Aorta (tissue), 5 donors: ENCODE measurements around the gene LARP4. TPM values are rescaled to one million over a fixed set of nuclear protein-coding genes. Genes with fewer than 3 reads are reported as not detected.
"Not testable (repeated sequence)": the region's sequence is repeated elsewhere in the genome, so short reads cannot be mapped to it uniquely, and the experiment has no call there.

Source experiments
- ATAC-seq: fragments of 200-7000 bp; cut with Tn5 transposase; one replicate; pipeline ENCODE4 v1.9.1; 2022; ENCODE audit warnings: moderate library complexity; ENCODE audit not compliant: low FRiP score
- DNase-seq, 2 donors: peaks; one replicate each; pipeline ENCODE4 v3.0.0-alpha.2; 2020
- H3K27ac ChIP-seq, 2 donors: one replicate each; pipeline ENCODE4 v1.5.1; 2013; ENCODE audit warnings: low read length in 2 of 2, mild to moderate bottlenecking in 2 of 2, moderate library complexity in 2 of 2, control low read depth in 1 of 2, inconsistent platforms in 1 of 2, low read depth in 1 of 2
- H3K27me3 ChIP-seq, 2 donors: one replicate each; pipeline ENCODE4 v1.6.1; 2013; ENCODE audit warnings: control low read depth in 1 of 2, low read length in 1 of 2, mild to moderate bottlenecking in 1 of 2, moderate library complexity in 1 of 2; ENCODE audit not compliant: insufficient read depth in 2 of 2, control insufficient read depth in 1 of 2
- H3K36me3 ChIP-seq, 2 donors: one replicate each; pipeline ENCODE4 v1.6.1; 2013; ENCODE audit warnings: control low read depth in 1 of 2, low read length in 1 of 2, mild to moderate bottlenecking in 1 of 2; ENCODE audit not compliant: insufficient read depth in 2 of 2, control insufficient read depth in 1 of 2
- H3K4me1 ChIP-seq, 2 donors: one replicate each; pipeline ENCODE4 v1.6.1; 2013; ENCODE audit warnings: low read length in 2 of 2, control low read depth in 1 of 2, mild to moderate bottlenecking in 1 of 2, moderate library complexity in 1 of 2; ENCODE audit not compliant: insufficient read depth in 2 of 2, control insufficient read depth in 1 of 2
- H3K4me3 ChIP-seq, 2 donors: one replicate each; pipeline ENCODE4 v1.5.1; 2013; ENCODE audit warnings: low read length in 2 of 2, control low read depth in 1 of 2, mild to moderate bottlenecking in 1 of 2
- H3K9me3 ChIP-seq: one replicate; pipeline ENCODE4 v1.6.1; 2013; ENCODE audit warnings: mild to moderate bottlenecking, low read length; ENCODE audit not compliant: control insufficient read depth
- WGBS, 2 donors: extraction: QIAGEN DNeasy Blood & Tissue Kit; methylation state at CpG; one replicate each; pipeline ENCODE4 v1.1.7; 2013; 5-methylcytosine and 5-hydroxymethylcytosine counted together
- intact Hi-C, 2 donors: fragments of 100-400 bp; cut with DNase I; formaldehyde crosslinking; loops; one replicate each; pipeline versions ENCODE4 v1.14.2 to v1.15.0; 2022
- polyA plus RNA-seq, 2 donors: library from polyadenylated mRNA; stranded (reverse); fragments of 200-250 nt; gene quantifications; one replicate each; pipeline ENCODE4 v1.2.3, GENCODE V29; 2013
- total RNA-seq, 2 donors: library from RNA; stranded (reverse); fragmentation: NEBNext Ultra II Directional; extraction: Animal tissue kit (Norgen Biotek cat#: 25700); gene quantifications; one replicate each; pipeline ENCODE4 v1.2.1, GENCODE V29; 2021
- donor health status: healthy with polysubstance abuse.
- donor health status: Bipolar disorder and iron deficiency.
- donor health status: DM: no; HTN: no; CAD: no.
- donor health status: DM: no; HTN: no; CAD: no.
- donor health status: DM: yes; HTN: yes; CAD: no.

LARP4 gene
- total and polyA plus RNA-seq, 4 donors, result 9.3 to 57.8 (median 34.8) TPM

DNA sequence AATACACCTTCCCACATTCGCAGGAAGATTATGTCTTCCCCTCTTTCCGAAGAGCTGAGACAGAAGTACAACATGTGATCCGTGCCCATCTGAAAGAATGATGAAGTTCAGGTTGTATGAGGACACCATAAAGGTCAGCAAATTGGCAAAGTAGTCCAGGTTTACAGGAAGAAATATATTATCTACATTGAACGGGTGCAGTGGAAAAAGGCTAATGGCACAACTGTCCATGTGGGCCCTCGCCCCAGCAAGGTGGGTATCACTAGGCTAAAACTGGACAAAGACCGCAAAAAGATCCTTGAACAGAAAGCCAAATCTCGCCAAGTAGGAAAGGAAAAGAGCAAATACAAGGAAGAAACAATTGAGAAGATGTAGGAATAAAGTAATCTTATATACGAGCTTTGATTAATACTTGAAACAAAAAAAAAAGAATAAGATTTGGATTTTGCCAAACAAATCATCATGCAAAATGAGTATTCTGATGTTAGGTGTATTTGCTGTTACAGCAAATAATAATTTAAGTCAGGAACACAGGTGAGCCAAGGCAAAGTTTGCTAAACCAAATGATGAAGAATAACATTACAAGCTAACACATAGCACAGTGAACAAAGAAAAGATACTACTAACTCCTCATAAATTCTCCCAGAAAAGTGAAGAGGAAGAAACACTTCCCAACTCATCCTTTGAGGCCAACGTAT, 34.8 kb upstream of the LARP4 start:
- Histone ChIP-seq H3K27me3 (no peaks in the 10 kb centered on the region), H3K4me3 (no peak overlapping the region), H3K36me3 (no peaks in the 10 kb centered on the region), H3K27ac (no peak overlapping the region), H3K4me1 (no peaks in the 10 kb centered on the region), H3K9me3 (no peaks in the 10 kb centered on the region)
- ATAC-seq (no peak), DNase-seq (no peak)
- 87% methylated on average over 9 of the region's 9 CpGs for WGBS, 2 donors
- intact Hi-C loops, result no loop called here

DNA sequence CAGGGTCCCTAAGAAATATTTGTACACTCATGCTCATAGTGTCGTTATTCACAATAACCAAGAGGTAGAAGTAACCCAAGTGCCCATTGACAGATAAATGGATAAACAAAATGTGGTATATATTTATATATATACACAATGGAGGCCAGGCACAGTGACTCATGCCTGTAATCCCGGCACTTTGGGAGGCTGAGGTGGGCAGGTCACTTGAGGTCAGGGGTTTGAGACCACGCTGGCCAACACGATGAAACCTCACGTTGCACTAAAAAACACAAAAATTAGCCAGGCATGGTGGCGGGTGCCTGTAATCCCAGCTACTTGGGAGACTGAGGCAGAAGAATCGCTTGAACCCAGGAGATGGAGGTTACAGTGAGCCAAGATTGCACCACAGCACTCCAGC, 30.0 kb upstream of the LARP4 start:
- H3K4me1 ChIP-seq, H3K9me3 ChIP-seq, intact Hi-C loops, ATAC-seq, H3K27me3 ChIP-seq, H3K4me3 ChIP-seq, H3K36me3 ChIP-seq, H3K27ac ChIP-seq: not testable (repeated sequence)
- DNase-seq, result peak in 1 of 2 donors; percentile 16
- 69 to 73% methylated on average over 7 of the region's 7 CpGs for whole genome bisulfite sequencing, 2 donors

DNA sequence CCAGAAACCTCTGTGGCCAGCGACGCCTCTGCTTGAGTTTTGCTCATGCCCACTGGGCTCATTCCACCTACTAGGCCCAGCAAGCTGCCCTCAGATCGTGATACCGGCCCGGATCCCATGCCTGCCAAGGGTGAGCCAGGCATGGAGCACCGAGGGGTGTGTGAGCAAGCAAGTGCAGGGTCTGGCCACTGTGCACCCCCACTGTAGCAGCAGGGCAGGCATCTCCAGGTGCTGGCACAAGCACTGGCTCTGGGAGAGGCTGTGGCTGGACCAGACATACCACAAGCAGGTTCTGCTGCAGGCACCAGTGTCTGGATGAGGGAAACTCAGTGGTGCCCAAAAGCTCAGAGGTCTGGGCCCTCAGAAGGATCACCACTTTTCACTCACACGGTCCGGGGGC, 24.9 kb upstream of the LARP4 start:
- intact Hi-C loops, result no loop called here
- ATAC-seq (no peak), DNase-seq (peak in 1 of 2 donors; percentile 48)
- no peaks in the 10 kb centered on the region for H3K27me3 ChIP-seq
- H3K4me1 ChIP-seq, result no peaks in the 10 kb centered on the region
- H3K9me3 ChIP-seq, result no peaks in the 10 kb centered on the region
- H3K4me3 ChIP-seq, result no peak overlapping the region
- H3K27ac ChIP-seq, result no peak overlapping the region
- 90 to 92% methylated on average over 8 of the region's 8 CpGs for WGBS, 2 donors
- no peaks in the 10 kb centered on the region for H3K36me3 ChIP-seq

DNA sequence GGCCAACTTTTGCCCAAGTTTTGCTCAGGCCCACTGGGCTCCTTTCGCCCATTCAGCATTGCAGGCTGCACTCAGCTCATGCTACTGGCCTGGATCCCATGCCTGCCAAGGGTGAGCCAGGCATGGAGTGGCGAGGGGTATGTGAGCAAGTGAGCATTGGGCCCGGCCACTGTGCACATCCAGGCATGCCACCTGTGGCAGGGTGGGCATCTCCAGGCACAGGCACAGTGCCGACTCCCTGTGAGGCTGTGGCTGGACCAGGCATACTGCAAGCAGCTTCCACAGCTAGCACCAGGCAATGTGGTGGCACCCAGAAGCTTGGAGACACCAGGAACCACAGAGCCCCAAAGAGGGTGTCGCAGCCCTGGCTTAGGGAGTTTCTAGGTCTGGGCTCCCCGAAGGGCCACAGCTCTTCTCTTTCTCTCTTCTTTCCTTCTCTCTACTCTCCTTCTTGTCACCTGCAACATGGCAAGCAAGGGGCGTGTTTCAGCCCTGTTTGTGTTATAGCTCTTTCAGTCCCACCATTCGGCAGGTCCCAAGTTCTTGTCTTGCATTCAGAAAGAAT, 19.8 kb upstream of the LARP4 start:
- 92 to 96% methylated on average over 8 of the region's 8 CpGs for WGBS, 2 donors
- ATAC-seq, result peak; percentile 19
- no peaks in the 10 kb centered on the region for H3K9me3 ChIP-seq
- H3K36me3 ChIP-seq, result no peaks in the 10 kb centered on the region
- no peaks in the 10 kb centered on the region for H3K27me3 ChIP-seq
- no peak overlapping the region for H3K27ac ChIP-seq
- H3K4me1 ChIP-seq, result no peaks in the 10 kb centered on the region
- no peak overlapping the region for H3K4me3 ChIP-seq
- peak in 1 of 2 donors; percentile 51 for DNase-seq
- intact Hi-C loops, result no loop called here

DNA sequence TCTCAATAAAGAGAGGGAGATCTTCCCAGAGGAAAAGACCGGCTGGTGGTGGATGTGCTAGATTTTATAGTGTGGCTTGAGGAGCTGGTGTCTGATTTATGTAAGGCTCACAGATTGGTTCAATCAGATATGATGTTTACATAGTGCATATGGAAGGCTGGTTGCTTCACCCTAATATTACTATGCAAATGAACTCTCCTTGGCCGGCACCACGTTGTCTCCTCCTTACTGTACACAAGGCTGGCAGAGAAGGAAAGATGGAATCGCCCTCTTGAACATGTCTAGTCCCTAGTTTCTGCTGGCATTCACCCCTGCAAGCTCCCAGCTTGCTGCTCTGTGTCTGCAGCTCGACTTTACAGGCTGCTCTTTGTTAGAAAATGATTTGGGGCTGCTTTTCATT, 13.2 kb upstream of the LARP4 start:
- Histone ChIP-seq H3K4me3 (no peak overlapping the region), H3K36me3 (no peaks in the 10 kb centered on the region), H3K27ac (no peak overlapping the region), H3K9me3 (no peaks in the 10 kb centered on the region), H3K27me3 (no peaks in the 10 kb centered on the region), H3K4me1 (no peaks in the 10 kb centered on the region)
- 25 to 31% methylated on average over 5 of the region's 5 CpGs for WGBS, 2 donors
- no peak for ATAC-seq
- DNase-seq, result no peak
- intact Hi-C loops, result no loop called here

DNA sequence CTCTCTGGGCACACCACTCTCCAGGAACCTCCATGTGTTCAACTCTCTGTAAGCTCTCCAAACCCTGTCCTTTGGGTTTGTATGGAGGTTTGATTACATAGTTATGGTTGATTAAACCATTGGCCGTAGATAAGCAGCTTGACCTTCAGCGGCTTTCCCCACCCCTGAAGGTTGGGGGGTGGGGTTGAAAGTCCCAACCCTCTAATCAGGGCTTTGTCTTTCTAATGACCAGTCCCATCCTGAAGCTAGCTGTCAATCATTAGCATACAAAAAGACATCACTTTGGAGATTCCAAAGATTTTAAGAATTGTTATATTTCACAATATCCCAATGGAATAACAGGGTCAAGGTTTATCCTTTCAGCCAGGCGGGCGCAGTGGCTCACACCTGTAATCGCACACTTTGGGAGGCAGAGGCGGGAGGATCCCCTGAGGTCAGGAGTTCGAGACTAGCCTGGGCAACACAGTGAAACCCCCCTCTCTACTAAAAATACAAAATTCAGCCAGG, 12.7 kb upstream of the LARP4 start:
- Histone ChIP-seq H3K9me3 (no peaks in the 10 kb centered on the region), H3K4me3 (no peak overlapping the region), H3K4me1 (no peaks in the 10 kb centered on the region), H3K36me3 (no peaks in the 10 kb centered on the region), H3K27me3 (no peaks in the 10 kb centered on the region), H3K27ac (no peak overlapping the region)
- DNase-seq (no peak), ATAC-seq (no peak)
- WGBS, 2 donors, result 69 to 70% methylated on average over 7 of the region's 7 CpGs
- intact Hi-C loops, result no loop called here

DNA sequence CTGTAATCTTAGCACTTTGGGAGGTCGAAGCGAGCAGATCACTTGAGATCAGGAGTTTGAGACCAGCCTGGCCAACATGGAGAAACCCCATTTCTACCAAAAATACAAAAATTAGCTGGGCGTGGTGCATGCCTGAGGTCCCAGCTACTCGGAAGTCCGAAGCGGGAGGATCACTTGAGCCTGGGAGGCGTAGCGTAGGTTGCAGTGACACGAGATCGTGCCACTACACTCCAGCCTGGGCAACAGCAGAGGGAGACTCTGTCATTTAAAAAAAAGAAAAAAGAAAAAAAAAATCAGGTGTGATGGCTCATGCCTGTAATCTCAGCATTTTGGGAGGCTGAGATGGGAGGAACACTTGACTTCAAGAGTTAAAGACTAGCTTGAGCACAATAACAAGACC, 11.9 kb upstream of the LARP4 start:
- H3K27ac ChIP-seq, H3K4me3 ChIP-seq, H3K36me3 ChIP-seq, H3K4me1 ChIP-seq, ATAC-seq, intact Hi-C loops, H3K9me3 ChIP-seq, H3K27me3 ChIP-seq, DNase-seq: not testable (repeated sequence)
- 81 to 89% methylated on average over 10 of the region's 10 CpGs for WGBS, 2 donors

DNA sequence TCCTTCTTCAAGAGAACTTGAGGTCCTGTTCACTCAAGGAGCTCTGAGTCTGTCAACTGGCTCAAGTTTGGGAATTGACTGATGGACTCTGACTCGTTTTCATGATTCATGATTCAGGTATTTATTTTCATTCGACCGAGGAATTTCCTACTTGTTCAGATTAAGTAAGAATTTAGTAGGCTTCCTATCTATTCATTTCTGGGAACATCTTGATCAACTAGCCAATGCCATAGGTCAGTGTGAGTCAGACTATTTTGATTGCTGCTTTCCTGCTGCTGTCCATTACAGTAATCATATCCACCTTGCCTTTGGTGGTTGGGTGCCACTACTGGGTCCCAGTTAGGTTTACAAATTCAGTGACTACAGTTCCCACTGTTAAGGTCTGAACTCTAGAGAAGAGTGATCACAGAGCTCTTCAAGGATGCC, 10.4 kb upstream of the LARP4 start:
- Histone ChIP-seq H3K4me3 (no peak overlapping the region), H3K27me3 (peaks cover 0 to 2% of the 10 kb centered on the region in 2 donors), H3K27ac (peak overlapping the region in 1 of 2 donors; percentile 38), H3K9me3 (no peaks in the 10 kb centered on the region), H3K36me3 (no peaks in the 10 kb centered on the region), H3K4me1 (no peaks in the 10 kb centered on the region)
- intact Hi-C loops, result no loop called here
- ATAC-seq (no peak), DNase-seq (no peak)
- WGBS, 2 donors, result 8 to 12% methylated on average over 3 of the region's 3 CpGs

DNA sequence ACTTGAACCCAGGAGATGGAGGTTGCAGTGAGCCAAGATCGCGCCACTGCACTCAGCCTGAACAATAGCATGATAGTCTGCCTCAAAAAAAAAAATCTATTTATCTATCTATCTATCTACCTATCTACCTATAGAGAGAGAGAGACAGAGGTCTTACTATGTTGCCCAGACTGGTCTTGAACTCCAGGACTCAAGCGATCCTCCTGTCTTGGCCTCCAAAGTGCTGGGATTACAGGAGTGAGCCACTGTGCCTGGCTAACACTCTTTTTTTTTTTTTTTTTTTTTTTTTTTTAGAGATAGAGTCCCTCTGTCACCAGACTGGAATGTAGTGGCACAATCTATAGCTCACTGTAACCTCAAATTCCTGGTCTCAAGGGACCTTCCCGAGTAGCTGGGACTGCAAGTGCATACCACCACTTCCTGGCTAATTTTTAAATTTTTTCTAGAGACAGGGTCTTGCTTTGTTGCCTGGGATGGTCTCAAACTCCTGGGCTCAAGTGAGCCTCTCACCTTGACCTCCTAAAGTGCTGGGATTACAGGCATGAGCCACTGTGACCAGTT, 6.1 kb upstream of the LARP4 start:
- Histone ChIP-seq H3K36me3 (no peaks in the 10 kb centered on the region), H3K4me3 (no peak overlapping the region), H3K27ac (no peak overlapping the region), H3K27me3 (peaks cover 0 to 2% of the 10 kb centered on the region in 2 donors), H3K4me1 (no peaks in the 10 kb centered on the region), H3K9me3 (no peaks in the 10 kb centered on the region)
- ATAC-seq (no peak), DNase-seq (no peak)
- WGBS, 2 donors, result 74 to 77% methylated on average over 4 of the region's 4 CpGs
- intact Hi-C loops, result no loop called here
